Smooth muscle cell of the pulmonary artery (primary cell): ENCODE results near the gene MYADM. TPM values are rescaled to one million over a fixed set of nuclear protein-coding genes. Genes with fewer than 3 reads are reported as not detected.

ENCODE experiments used
- total RNA-seq: library from RNA; depleted of rRNA; stranded (reverse); fragments of >200 nt; gene quantifications from 2 replicates; pipeline ENCODE4 v1.2.3, GENCODE V29; 2014

Gene MYADM
- total RNA-seq: 24.2 and 42.8 TPM in 2 replicates

GRCh38 chr19:53867225-53868090, at the start of gene MYADM:
TSS of gene MYADM (plus strand) at chr19:53867883. CDS start at chr19:53873530, 5,647 bp downstream.

GRCh38 chr19:53824134-53824611, 43.5 kb upstream of the MYADM start, which contains the start of gene NLRP12:
TSS of gene NLRP12 (minus strand) at chr19:53824314. CDS start at chr19:53824174, 140 bp downstream.

GRCh38 chr19:53881482-53882390, 14.1 kb downstream of the MYADM start, which contains the start of gene PRKCG:
TSS of gene PRKCG (plus strand) at chr19:53882197. CDS start at chr19:53882495, 298 bp downstream.

GRCh38 chr19:53908935-53909415, 41.3 kb downstream of the MYADM start, which contains the start of gene CACNG7:
TSS of gene CACNG7 (plus strand) at chr19:53909278. CDS start at chr19:53912832, 3,554 bp downstream.

Other genes with a start within 250 kb of the MYADM start
- gene DPRX, start 235.9 kb upstream of the MYADM start, total RNA-seq: not detected in 2 replicates
- not detected in 2 replicates for gene NLRP12, start 43.6 kb upstream of the MYADM start, total RNA-seq
- 0.07 TPM in 1 of 2 replicates, not detected in the other for gene PRKCG, start 14.3 kb downstream of the MYADM start, total RNA-seq
- 1.7 and 7.2 TPM in 2 replicates for gene CACNG7, start 41.4 kb downstream of the MYADM start, total RNA-seq
- 0.20 and 0.76 TPM in 2 replicates for gene CACNG8, start 95.1 kb downstream of the MYADM start, total RNA-seq
- gene CACNG6, start 123.8 kb downstream of the MYADM start, total RNA-seq: 0.13 and 0.43 TPM in 2 replicates
- gene VSTM1, start 196.0 kb downstream of the MYADM start, total RNA-seq: not detected in 2 replicates
- gene TARM1, start 213.5 kb downstream of the MYADM start, total RNA-seq: not detected in 2 replicates
- 0.63 and 0.65 TPM in 2 replicates for gene OSCAR, start 232.9 kb downstream of the MYADM start, total RNA-seq
- gene NDUFA3, start 235.0 kb downstream of the MYADM start, total RNA-seq: 18.5 and 20.6 TPM in 2 replicates
- 10.7 and 12.5 TPM in 2 replicates for gene TFPT, start 247.8 kb downstream of the MYADM start, total RNA-seq
- 54.5 and 55.6 TPM in 2 replicates for gene PRPF31, start 247.9 kb downstream of the MYADM start, total RNA-seq